ENCODE measurements around the gene ZFP2. TPM values are rescaled to one million over a fixed set of nuclear protein-coding genes. Genes with fewer than 3 reads are reported as not detected.

ZFP2 gene
- total and polyA plus RNA-seq, 10 of the 15 experiments (the other 5 are each of a cell fraction or from before 2014, with no cell fraction given): 0.08 to 0.26 (median 0.10) TPM; not detected in 7

- TF ChIP-seq SIN3A (IDR thresholded peaks at IDR 0.05; ENCODE audit: low read depth, low read length) (no peak), NFYA (IDR thresholded peaks at IDR 0.05; ENCODE audit: borderline replicate concordance, low read depth, low read length) (no peak), ZBTB40 (IDR thresholded peaks at IDR 0.05; ENCODE audit: borderline replicate concordance) (no peak), FOS (IDR thresholded peaks at IDR 0.05; ENCODE audit: borderline replicate concordance, extremely low read depth, insufficient read length) (no peak), ETV6 (conservative IDR thresholded peaks at IDR 0.05 in 1 of 2, IDR thresholded peaks at IDR 0.05 in 1 of 2; ENCODE audit: borderline replicate concordance in 1 of 2, low read depth in 1 of 2) (no peak), JUNB (IDR thresholded peaks at IDR 0.05) (no peak), NR2C1 (IDR thresholded peaks at IDR 0.05) (no peak), BMI1 (IDR thresholded peaks at IDR 0.05; ENCODE audit: borderline replicate concordance) (no peak), MTA2 (IDR thresholded peaks at IDR 0.05; ENCODE audit: low read depth) (no peak), ZSCAN29 (IDR thresholded peaks at IDR 0.05) (no peak), SREBF1 (IDR thresholded peaks at IDR 0.05; ENCODE audit: low read length) (no peak), RFX5 (IDR thresholded peaks at IDR 0.05; ENCODE audit: low read depth, low read length) (no peak), EZH2 (IDR thresholded peaks at IDR 0.05; ENCODE audit: borderline replicate concordance, control insufficient read depth, low read depth, low read length) (no peak), BRCA1 (IDR thresholded peaks at IDR 0.05; ENCODE audit: low read depth, low read length) (no peak), EED (IDR thresholded peaks at IDR 0.05; ENCODE audit: low read depth) (no peak), SIX5 (IDR thresholded peaks at IDR 0.05; ENCODE audit: low read depth, low read length, severe bottlenecking) (no peak)
- TF ChIP-seq, protein P1, sequence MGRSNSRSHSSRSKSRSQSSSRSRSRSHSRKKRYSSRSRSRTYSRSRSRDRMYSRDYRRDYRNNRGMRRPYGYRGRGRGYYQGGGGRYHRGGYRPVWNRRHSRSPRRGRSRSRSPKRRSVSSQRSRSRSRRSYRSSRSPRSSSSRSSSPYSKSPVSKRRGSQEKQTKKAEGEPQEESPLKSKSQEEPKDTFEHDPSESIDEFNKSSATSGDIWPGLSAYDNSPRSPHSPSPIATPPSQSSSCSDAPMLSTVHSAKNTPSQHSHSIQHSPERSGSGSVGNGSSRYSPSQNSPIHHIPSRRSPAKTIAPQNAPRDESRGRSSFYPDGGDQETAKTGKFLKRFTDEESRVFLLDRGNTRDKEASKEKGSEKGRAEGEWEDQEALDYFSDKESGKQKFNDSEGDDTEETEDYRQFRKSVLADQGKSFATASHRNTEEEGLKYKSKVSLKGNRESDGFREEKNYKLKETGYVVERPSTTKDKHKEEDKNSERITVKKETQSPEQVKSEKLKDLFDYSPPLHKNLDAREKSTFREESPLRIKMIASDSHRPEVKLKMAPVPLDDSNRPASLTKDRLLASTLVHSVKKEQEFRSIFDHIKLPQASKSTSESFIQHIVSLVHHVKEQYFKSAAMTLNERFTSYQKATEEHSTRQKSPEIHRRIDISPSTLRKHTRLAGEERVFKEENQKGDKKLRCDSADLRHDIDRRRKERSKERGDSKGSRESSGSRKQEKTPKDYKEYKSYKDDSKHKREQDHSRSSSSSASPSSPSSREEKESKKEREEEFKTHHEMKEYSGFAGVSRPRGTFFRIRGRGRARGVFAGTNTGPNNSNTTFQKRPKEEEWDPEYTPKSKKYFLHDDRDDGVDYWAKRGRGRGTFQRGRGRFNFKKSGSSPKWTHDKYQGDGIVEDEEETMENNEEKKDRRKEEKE (IDR thresholded peaks at IDR 0.05): no peak
- TF ChIP-seq, protein P2, sequence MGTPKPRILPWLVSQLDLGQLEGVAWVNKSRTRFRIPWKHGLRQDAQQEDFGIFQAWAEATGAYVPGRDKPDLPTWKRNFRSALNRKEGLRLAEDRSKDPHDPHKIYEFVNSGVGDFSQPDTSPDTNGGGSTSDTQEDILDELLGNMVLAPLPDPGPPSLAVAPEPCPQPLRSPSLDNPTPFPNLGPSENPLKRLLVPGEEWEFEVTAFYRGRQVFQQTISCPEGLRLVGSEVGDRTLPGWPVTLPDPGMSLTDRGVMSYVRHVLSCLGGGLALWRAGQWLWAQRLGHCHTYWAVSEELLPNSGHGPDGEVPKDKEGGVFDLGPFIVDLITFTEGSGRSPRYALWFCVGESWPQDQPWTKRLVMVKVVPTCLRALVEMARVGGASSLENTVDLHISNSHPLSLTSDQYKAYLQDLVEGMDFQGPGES (IDR thresholded peaks at IDR 0.05): no peak
These were observed 28.8 kb upstream of the ZFP2 start for GRCh38 chr5:178866946-178867345.

More at GRCh38 chr5:178866946-178867345, 28.8 kb upstream of the ZFP2 start:
- FAIRE-seq: no peak
- intact Hi-C loops (cut with micrococcal nuclease; ENCODE audit: unreplicated experiment): no loop called here
- WGBS (ENCODE audit: insufficient coverage, insufficient replicate concordance, low lambda C conversion rate, missing lambda C conversion rate): 71% methylated on average over 4 of the region's 4 CpGs
- H3K79me2 ChIP-seq (ENCODE audit: control insufficient read depth, insufficient read depth, low read length): no peaks in the 10 kb centered on the region
- no peak overlapping the region for H3K4me3 ChIP-seq
- no peak overlapping the region for H2AFZ ChIP-seq (ENCODE audit: control insufficient read depth, low read depth, low read length)
- H3K27ac ChIP-seq (ENCODE audit: control insufficient read depth, insufficient read depth): no peak overlapping the region
- no peak for ATAC-seq
- POLR2A ChIA-PET: no interaction called here
- BruUV-seq (replicated peaks): no TSS peak
- no peak for DNase-seq (ENCODE audit: low read depth, low spot score)
- RAD21 ChIA-PET (ENCODE audit: unreplicated experiment): no interaction called here
- no peak overlapping the region for H3K9ac ChIP-seq (ENCODE audit: control insufficient read depth, insufficient read depth, low read length)
- peaks cover 9 to 10% of the 10 kb centered on the region in 2 experiments; a peak in 3 of 4 replicates for H3K36me3 ChIP-seq (ENCODE audit: control insufficient read depth in 2 of 2, insufficient read depth in 2 of 2, low read length in 1 of 2)
- SMC1A ChIA-PET (ENCODE audit: uncharacterized antibody, unreplicated experiment): no interaction called here
- in situ Hi-C loops (cut with MboI): no loop called here
- no peaks in the 10 kb centered on the region for H3K27me3 ChIP-seq (replicated peaks in 1 of 2; ENCODE audit: control insufficient read depth in 2 of 2, insufficient read depth in 2 of 2, low read length in 1 of 2)
- CTCF ChIA-PET: no interaction called here
- no peaks in the 10 kb centered on the region for H4K20me1 ChIP-seq (ENCODE audit: control insufficient read depth, insufficient read depth)
- H3K4me2 ChIP-seq (ENCODE audit: control insufficient read depth, insufficient read depth): no peak overlapping the region
- H3K4me1 ChIP-seq (ENCODE audit: control insufficient read depth, insufficient read depth, low read length): no peaks in the 10 kb centered on the region
- peaks cover 2% of the 10 kb centered on the region for H3K9me3 ChIP-seq (replicated peaks; ENCODE audit: control insufficient read depth, insufficient read depth, low read length)

All from GM12878 (cell line).